ENCODE measurements around the gene MEIKIN.

- TF ChIP-seq CTCF (IDR thresholded peaks at IDR 0.05) (no peak), POLR2A (IDR thresholded peaks at IDR 0.05) (no peak)
Observed at GRCh38 chr5:131760793-131761192, 184.7 kb downstream of the MEIKIN start.
